Pancreas (tissue), 10 donors: ENCODE measurements around the gene ARHGAP23. TPM values are rescaled to one million over a fixed set of nuclear protein-coding genes. Genes with fewer than 3 reads are reported as not detected.

Experiments
- ATAC-seq, 4 donors: fragments of 200-7000 bp; cut with Tn5 transposase; one replicate each; pipeline versions ENCODE4 v1.8.0 to v1.9.1; 2020; ENCODE audit warnings: mild to moderate bottlenecking in 4 of 4, moderate library complexity in 4 of 4
- DNase-seq, 6 donors: peaks; one replicate each; pipeline ENCODE4 v3.0.0-alpha.2; 2020
- FAIRE-seq: peaks from 2 replicates; lab custom pipeline; 2012; peaks lifted over from hg19 to GRCh38; lab: Jason Lieb, UNC
- H3K27ac ChIP-seq, 4 donors: fragments of 200-600 bp; sonication (generic); 1 replicate in 3 of 4; 2 replicates in 1 of 4; pipeline versions ENCODE4 v1.5.0 to v1.8.0; 2020
- H3K27me3 ChIP-seq, 4 donors: fragments of 200-600 bp; one replicate each; pipeline ENCODE4 v1.8.0; 2021
- H3K36me3 ChIP-seq, 3 donors: fragments of 200-600 bp; sonication (generic) in 1 of 3; one replicate each; pipeline versions ENCODE4 v1.5.0 to v1.8.0; 2020 to 2021
- H3K4me1 ChIP-seq, 3 donors: fragments of 200-600 bp; one replicate each; pipeline ENCODE4 v1.8.0; 2021
- H3K4me3 ChIP-seq, 4 donors: fragments of 200-600 bp; sonication (generic) in 2 of 4; one replicate each; pipeline versions ENCODE4 v1.5.0 to v1.8.0; 2020 to 2021
- H3K9me3 ChIP-seq, 4 donors: fragments of 200-600 bp; one replicate each; pipeline ENCODE4 v1.8.0; 2021
- WGBS, 2 donors: extraction: QIAGEN DNeasy Blood & Tissue Kit; methylation state at CpG; one replicate each; pipeline ENCODE4 v1.1.7; 2013; 5-methylcytosine and 5-hydroxymethylcytosine counted together
- intact Hi-C, 3 donors: fragments of 100-400 bp; cut with DNase I; formaldehyde crosslinking; loops; one replicate each; pipeline versions ENCODE4 v1.11.1 to v1.14.2; 2022
- polyA plus RNA-seq, 2 donors: library from polyadenylated mRNA; stranded (reverse); fragments of 200-250 nt; gene quantifications; one replicate each; pipeline ENCODE4 v1.2.3, GENCODE V29; 2013
- total RNA-seq, 6 donors: library from RNA; stranded (reverse); fragmentation: NEBNext Ultra II Directional in 4 of 6; extraction: Animal tissue kit (Norgen Biotek cat#: 25700) in 4 of 6; gene quantifications; one replicate each; pipeline versions ENCODE4 v1.2.1 to v1.2.4, GENCODE V29; 2021 to 2023
- TF ChIP-seq, protein P1 (sequence below), 4 donors: fragments of 200-600 bp; sonication (generic) in 3 of 4; IDR thresholded peaks; one replicate each; pipeline versions ENCODE4 v1.5.0 to v1.8.0; 2021; ENCODE audit warnings: antibody characterized with exemption in 4 of 4
- donor health status: healthy with polysubstance abuse.
- donor health status: DM: no; HTN: no; CAD: no; lungs with moderate emphysema.
- donor health status: DM: no; HTN: no; CAD: no.
- donor health status: control.
- donor health status: control.
- donor health status: Bipolar disorder and iron deficiency.
- donor health status: DM: yes; HTN: yes; CAD: no.
- donor health status: DM: no; HTN: no; CAD: no.
- donor health status: DM: no; HTN: no; CAD: no.
- donor health status: DM: yes; HTN: yes; CAD: no.

The ARHGAP23 gene
- total and polyA plus RNA-seq, 8 donors, result 2.5 to 7.1 (median 3.9) TPM

DNA sequence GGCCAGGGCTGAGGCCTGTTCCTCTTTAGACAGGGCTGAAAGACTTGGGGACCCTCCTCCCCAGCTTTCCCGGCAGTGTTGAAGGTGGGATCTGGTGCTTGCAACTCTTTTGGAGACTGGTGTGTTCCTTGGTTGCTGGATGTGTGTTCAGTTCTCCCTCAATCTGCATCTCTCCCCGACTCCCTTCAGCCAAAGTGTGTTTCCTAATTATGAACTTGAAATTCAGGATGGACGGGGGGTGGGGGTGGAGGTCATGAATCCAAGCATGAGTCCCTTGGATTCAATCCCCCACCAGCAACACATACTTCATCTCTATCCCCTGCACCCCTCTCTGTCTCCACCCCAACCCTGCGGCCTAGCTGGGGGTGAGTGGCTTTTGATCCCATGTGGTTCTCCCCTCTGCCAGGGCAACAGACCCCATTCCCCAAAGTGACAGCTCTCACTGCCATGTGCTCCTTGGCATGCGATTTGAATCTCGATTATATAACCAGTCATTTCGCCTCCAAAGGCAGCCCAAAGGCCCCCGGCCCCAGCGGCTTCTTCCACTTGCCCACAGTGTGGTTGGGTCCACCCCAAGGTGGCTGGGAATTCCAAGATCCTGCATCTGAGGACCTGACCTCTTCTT, 1.3 kb downstream of the ARHGAP23 start:
- peaks cover 0 to 6% (median 5%) of the 10 kb centered on the region in 3 donors for H3K4me1 ChIP-seq
- H3K36me3 ChIP-seq, result no peaks in the 10 kb centered on the region
- 78 to 82% methylated on average over 9 of the region's 9 CpGs for WGBS, 2 donors
- FAIRE-seq (no peak), ATAC-seq (no peak), DNase-seq (no peak)
- H3K27me3 ChIP-seq, result no peaks in the 10 kb centered on the region
- H3K27ac ChIP-seq, result peak overlapping the region in 2 of 4 donors; percentile 52 to 58
- H3K4me3 ChIP-seq, result peak overlapping the region in 1 of 4 donors; percentile 86
- intact Hi-C loops, result no loop called here
- TF ChIP-seq, protein P1, sequence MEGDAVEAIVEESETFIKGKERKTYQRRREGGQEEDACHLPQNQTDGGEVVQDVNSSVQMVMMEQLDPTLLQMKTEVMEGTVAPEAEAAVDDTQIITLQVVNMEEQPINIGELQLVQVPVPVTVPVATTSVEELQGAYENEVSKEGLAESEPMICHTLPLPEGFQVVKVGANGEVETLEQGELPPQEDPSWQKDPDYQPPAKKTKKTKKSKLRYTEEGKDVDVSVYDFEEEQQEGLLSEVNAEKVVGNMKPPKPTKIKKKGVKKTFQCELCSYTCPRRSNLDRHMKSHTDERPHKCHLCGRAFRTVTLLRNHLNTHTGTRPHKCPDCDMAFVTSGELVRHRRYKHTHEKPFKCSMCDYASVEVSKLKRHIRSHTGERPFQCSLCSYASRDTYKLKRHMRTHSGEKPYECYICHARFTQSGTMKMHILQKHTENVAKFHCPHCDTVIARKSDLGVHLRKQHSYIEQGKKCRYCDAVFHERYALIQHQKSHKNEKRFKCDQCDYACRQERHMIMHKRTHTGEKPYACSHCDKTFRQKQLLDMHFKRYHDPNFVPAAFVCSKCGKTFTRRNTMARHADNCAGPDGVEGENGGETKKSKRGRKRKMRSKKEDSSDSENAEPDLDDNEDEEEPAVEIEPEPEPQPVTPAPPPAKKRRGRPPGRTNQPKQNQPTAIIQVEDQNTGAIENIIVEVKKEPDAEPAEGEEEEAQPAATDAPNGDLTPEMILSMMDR (IDR thresholded peaks at IDR 0.05), result no peak
- H3K9me3 ChIP-seq, result no peaks in the 10 kb centered on the region

DNA sequence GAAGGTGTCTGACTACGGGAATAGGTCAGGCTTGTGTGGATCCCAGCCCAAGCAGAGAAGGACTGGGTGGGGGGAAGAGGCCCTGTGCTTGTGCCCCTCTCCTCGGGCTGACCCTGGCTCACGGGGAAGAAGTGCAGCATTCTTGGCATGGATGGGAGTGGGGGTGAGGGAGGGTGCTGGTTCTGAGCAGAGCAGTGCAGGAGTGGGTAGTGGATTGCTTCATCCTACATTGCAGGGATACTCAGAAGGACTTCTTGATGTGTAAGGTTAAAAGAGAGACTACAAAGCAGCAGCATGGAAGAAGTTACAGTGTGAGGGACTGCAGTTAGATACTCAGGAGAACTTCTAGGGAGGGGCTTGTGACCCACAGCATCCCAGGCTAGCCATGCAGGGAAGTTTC, 2.1 kb downstream of the ARHGAP23 start:
- H3K4me3 ChIP-seq, result no peak overlapping the region
- ATAC-seq (no peak), FAIRE-seq (no peak), DNase-seq (no peak)
- H3K36me3 ChIP-seq, result no peaks in the 10 kb centered on the region
- no peak overlapping the region for H3K27ac ChIP-seq
- 59 to 64% methylated on average over 3 of the region's 3 CpGs for WGBS, 2 donors
- H3K4me1 ChIP-seq, result peaks cover 0 to 6% (median 5%) of the 10 kb centered on the region in 3 donors
- H3K9me3 ChIP-seq, result no peaks in the 10 kb centered on the region
- H3K27me3 ChIP-seq, result no peaks in the 10 kb centered on the region
- TF ChIP-seq, protein P1 (IDR thresholded peaks at IDR 0.05), result no peak
- intact Hi-C loops, result no loop called here

DNA sequence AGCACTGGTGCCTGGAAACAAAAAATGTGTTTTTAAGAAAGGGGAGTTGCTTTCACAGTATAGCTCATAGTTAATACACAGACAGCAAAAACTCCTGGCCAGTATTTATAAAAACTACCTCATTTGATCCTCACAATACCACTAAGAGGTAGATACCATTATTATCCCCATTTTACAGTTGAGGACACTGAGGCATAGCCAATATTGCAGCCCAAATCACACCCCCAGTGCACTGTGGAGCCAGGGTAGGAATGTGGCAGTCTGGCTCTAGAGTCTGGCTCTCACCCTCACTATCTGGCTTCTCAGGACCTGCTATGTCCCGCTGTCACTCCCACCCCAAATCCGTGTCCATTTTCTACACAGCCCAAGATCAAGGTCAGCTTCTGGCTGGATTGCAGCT, 2.6 kb downstream of the ARHGAP23 start:
- DNase-seq (no peak), ATAC-seq (no peak), FAIRE-seq (no peak)
- Histone ChIP-seq H3K27me3 (no peaks in the 10 kb centered on the region), H3K27ac (no peak overlapping the region), H3K4me1 (peaks cover 0 to 6% (median 5%) of the 10 kb centered on the region in 3 donors), H3K9me3 (no peaks in the 10 kb centered on the region), H3K36me3 (no peaks in the 10 kb centered on the region), H3K4me3 (no peak overlapping the region)
- intact Hi-C loops, result no loop called here
- TF ChIP-seq, protein P1 (IDR thresholded peaks at IDR 0.05), result no peak
- WGBS, 2 donors, result 40 to 43% methylated on average over 2 of the region's 2 CpGs

DNA sequence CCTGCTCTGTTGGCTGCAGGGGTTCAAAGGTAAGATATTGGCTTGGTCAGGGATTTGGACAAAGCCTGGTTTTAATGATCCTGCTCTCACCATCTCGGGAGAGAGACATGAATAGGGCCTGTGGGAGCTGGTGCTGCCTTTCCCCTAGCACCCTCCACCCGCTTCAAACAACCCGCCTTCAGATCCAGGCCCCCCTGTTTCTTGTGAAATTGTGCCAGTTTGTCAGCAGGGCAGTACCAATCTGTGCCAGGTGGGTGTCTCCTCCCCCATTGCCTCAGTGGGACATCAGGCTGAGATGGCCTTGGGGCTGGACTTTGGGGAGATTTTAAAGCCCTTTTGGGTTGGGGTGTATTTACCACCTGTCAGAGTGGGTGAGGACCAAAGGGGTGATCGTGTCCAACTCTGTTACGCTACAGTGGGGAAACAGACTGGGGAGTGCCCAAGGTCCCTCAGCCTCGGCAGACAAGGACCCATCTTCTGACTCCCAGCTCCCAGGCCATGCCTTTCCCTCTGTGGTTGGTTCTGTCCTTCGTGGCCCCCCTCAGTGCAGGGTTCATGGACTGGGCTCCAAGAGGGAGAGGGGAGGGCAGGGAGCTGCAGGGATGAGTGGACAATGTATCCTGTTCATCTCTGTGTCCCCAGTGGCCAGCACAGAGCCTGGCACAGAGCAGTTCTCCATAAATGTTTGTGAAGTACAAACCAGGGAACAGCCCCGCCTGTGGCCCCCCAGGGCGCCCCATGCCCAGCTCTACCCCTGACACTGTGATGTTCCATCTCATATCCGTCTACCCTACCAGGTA, 3.3 kb downstream of the ARHGAP23 start:
- Histone ChIP-seq H3K4me3 (no peak overlapping the region), H3K27ac (no peak overlapping the region), H3K4me1 (peaks cover 0 to 6% (median 5%) of the 10 kb centered on the region in 3 donors), H3K36me3 (no peaks in the 10 kb centered on the region), H3K27me3 (no peaks in the 10 kb centered on the region), H3K9me3 (no peaks in the 10 kb centered on the region)
- FAIRE-seq (no peak), ATAC-seq (no peak), DNase-seq (no peak)
- TF ChIP-seq, protein P1 (IDR thresholded peaks at IDR 0.05), result no peak
- WGBS, 2 donors, result 72 to 80% methylated on average over 10 of the region's 10 CpGs
- intact Hi-C loops, result no loop called here
